Measurements from ENCODE around the gene STARD6.

- TF ChIP-seq CTCF (conservative IDR thresholded peaks at IDR 0.05) (no peak), EZH2 (IDR thresholded peaks at IDR 0.05; ENCODE audit: low read depth) (no peak)
Observed at GRCh38 chr18:54296062-54296461, 61.6 kb downstream of the STARD6 start.
